ENCODE measurements around the gene TMEM61.

TMEM61 gene

DNA sequence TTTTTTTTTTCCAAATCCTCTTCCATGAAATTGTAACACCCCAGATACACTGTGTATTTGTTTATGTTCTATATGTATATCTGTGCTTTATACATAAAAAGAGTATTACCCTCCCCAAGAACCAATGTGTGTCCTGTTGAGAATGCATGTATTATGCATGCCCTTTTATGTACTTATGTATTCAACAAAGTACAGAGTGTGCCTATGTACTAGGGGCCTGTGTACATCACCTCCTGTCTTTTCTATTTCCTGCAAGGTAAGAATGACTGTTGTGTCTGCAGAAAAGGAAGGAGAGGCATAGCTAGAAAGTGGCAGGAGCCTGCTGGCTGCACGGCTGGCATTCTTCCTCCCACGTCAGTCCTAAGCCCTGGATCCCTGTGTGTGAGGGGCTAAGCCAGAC is 7.0 kb downstream of the TMEM61 start:
- DNase-seq, result no peak

GRCh38 chr1:54987919-54988705 is 7.7 kb downstream of the TMEM61 start:
- DNase-seq, result no peak

DNA sequence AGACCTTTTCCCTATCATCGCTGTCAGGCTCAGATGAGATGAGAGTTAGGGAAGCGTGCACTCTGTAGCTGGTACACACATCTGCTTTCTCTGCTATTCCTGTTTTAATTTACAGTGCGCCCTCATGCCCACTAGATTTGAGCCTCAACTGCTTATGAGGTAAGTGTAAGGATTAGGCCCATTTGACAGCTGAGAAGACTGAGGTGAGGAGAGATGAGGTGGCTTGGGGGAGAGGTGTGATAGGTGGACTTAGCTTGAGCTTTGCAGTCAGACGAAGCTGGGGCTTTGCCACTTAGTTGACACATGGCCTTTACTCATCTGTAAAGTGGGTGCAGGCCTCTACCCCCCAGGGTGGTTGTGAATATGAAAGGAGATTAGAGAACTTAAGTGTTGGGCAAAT is 8.5 kb downstream of the TMEM61 start:
- no peak for DNase-seq

DNA sequence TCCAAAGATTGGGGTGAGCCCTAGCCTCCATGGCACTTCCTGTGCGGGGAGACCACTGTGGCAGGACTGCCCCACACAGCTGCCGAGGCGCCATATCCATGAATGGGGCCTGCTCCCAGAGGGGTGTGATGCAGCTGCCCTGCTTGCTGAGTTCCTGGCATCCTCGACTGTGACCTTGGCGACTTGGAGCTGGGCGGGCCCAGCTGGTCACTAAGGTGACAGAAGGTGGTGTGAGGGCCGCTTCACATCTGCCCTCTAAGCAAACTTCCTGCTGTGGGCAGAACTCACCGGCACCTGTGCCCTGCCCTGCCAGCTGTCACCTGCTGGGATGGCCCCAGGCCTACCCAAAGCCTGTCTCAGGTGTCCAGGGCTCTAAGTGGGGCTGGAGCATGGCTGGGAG is 9.0 kb downstream of the TMEM61 start:
- no peak for DNase-seq

DNA sequence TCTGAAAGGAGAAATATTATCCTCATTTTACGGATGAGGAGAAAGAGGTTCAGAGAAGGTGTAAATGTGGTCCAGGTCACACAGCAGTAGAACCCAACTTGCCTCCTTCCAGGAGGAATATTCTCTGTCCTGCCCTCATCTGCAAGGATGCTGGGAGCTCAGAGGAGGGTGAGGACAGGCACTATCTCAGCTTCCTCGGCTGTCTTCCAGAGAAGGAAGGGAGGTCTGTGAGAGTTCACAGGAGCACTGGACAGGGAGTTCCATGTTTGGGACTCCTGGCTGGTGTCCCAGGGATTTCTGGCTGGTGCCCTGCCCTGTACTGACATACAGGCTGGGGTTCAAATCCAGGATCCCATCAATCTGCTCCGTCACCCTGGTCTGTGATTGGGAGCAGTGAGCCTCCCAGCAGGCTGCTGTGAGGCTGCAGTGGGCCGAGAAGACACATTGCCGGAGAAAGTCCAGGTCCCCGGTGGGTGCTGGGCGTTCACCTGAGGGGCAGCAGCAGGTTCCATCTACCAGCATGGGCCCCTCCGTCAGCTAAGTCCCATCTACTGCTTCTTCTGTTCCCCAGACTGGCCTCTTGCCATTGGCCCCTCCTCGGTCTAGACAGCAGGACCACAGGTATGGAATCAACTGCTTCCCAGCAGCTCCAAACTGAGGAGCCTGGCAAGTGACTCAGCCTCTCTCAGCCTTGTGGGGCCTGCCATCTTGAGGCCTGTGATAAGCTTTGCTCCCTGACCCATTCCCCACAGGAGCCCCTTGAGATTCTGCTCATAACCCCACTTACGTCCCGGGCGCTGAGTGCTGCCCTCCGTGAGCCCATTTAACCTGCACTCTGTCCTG is 9.8 kb downstream of the TMEM61 start:
- no peak for DNase-seq

- no peak for DNase-seq
These were observed 10.5 kb downstream of the TMEM61 start for GRCh38 chr1:54990916-54991315.

GRCh38 chr1:54991939-54992338 is 11.5 kb downstream of the TMEM61 start:
- DNase-seq, result no peak

GRCh38 chr1:54993140-54993539 is 12.7 kb downstream of the TMEM61 start:
- no peak for DNase-seq

- DNase-seq, result no peak
These were observed 14.0 kb downstream of the TMEM61 start for GRCh38 chr1:54994355-54994990.

DNA sequence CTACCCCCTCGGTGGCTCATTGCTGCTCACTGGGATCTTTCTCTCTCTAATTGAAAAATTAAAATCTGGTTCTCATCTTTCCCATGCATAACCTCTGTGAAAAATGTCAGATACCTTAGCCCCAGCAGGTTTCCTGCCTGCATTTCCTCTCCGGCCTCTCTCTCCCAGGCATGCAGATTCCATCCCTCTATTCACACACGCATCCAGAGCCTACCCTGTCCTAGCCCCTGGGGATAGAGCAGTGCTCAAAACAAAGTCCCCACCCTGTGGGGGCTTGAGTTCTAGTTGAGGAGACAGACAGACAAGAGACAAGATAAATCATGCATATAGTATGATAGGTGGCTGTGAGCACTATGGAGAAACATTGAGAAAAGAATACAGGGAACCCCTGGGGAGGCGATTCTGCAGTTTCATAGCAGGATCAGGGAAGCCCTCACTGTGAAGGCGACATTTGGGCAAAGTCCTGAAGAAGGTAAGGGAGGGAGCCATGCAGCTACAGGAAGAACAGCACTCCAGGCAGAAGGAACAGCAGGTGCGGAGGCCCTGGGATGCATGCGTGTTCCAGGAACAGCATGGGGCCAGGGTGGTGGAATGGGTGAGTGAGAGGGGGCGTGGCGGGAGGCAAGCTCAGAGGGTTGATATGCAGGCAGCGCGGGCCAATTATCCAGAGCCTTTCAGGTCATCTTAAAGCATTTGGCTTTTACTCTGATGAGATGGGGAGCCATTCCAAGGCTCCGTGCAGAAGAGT is 14.8 kb downstream of the TMEM61 start:
- no peak for DNase-seq

- no peak for DNase-seq
These were observed 15.4 kb downstream of the TMEM61 start for GRCh38 chr1:54995835-54996234.

GRCh38 chr1:54996359-54996868 is 16.0 kb downstream of the TMEM61 start:
- DNase-seq, result peak; percentile 68

DNA sequence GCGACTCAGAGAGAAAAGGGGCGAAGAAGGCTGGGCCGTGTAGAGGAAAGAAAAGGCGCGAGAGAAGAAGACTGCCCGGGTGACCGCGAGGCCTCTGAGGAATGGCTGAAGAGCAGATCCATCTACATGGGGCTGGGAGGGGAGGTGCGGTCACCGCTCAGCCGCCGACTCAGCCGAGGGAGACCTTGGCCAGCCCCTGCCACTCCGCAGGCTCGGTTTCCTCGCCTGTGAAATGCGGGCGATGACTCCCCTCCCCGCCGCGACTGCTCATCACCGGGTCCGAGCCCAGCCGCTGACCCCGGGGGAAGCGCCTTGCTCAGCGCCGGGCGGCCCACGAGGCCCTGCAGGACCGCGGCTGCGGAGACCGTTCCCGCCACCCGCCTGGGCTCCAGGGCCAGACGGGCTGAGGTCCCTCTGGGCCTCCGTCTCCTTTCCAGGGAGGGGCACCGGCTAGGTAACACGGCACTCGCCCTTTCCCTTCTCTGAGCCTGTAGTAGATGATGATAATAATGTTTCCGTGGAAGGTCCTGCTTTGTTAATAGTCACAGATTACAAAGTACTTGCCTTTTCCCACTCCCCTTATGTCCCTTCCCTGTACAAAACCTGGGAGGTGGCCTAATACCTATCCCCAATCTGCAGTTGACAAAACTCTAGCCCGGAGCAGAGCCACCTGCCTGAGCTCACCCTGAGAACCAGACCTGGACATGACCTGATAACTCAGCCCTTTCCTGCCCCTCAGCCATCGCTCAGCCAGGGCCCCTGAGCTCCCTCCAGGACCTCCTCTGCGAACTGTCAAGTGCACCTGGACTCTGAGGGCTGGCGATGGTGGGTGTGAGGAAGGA is 16.7 kb downstream of the TMEM61 start:
- no peak for DNase-seq

- DNase-seq, result no peak
These were observed 17.2 kb downstream of the TMEM61 start for GRCh38 chr1:54997711-54997986.

- DNase-seq, result no peak
These were observed 17.7 kb downstream of the TMEM61 start for GRCh38 chr1:54998100-54998499.

DNA sequence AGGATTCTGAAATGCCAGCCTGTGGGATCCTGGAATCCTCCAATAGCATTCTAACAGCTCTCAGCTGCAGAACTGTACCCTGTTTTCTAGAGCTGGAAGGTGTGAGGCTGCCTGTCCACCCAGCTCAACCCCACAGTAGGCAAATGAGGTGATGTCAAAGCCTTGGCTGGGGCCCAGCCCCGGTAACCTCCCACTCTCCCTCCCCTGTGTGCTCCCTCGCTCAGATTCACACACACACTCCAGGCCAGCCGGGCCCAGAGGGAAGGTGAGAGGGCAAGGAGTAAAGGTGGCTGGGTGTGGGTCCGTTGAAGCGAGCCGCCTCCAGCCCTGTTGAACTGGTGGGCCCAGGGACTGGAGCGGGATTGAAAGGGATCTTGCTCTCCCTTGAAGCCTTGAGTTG is 18.2 kb downstream of the TMEM61 start, which contains the start of gene BSND:
Gene BSND, plus strand, starts transcription at position 257 of the 400 bp plus-strand sequence. CDS start 254 bp downstream, outside the sequence.
- no peak for DNase-seq

DNA sequence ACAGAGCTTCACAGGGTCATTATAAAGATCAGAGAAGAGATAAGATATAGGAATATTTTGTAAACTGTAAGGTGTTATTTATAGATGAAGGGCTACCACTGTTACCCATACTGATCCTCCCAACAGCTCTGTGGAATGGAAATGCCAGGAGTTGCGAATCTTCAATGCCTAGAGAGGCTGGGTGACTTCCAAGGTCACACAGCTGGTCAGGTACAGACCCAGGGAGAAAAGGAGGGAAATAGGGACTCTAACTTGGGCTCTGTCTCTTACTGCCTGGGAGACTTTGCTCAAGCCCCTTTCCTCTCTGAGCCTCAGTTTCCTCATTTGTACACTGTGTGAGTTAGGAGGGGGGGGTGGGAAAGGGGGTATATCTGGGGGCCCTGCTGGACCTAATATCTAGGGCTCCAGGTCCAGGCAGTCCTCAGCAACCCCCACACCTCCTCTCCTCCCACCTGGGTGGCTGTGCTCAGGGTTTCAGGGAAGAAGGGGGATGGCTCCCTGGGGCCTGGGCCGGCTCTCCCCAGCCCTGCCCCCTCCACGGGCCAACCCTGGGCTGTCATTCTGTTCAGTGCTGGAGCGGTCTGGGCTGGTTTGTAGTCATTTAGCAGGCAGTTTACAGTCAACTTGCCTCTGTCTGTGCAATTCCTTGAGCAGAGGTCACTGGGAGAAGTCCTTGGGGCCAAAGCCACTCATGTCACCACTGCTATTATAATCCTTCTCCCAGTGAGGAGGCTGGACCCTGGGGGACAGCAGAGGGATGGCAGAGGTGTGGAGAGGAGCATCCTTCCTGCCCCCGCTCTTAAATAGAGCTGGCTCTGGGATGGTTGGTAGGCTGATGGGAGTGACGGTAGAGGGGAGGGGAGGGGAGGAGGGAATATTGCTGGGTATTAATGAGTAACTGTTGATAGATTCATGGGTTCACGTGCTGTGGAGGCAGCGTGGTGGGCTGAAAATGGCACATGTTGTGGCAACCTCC is 20.0 kb downstream of the TMEM61 start:
- DNase-seq, result no peak

- DNase-seq, result no peak
These were observed 20.9 kb downstream of the TMEM61 start for GRCh38 chr1:55001311-55001710.

- DNase-seq, result no peak
These were observed 22.3 kb downstream of the TMEM61 start for GRCh38 chr1:55002686-55003085.

DNA sequence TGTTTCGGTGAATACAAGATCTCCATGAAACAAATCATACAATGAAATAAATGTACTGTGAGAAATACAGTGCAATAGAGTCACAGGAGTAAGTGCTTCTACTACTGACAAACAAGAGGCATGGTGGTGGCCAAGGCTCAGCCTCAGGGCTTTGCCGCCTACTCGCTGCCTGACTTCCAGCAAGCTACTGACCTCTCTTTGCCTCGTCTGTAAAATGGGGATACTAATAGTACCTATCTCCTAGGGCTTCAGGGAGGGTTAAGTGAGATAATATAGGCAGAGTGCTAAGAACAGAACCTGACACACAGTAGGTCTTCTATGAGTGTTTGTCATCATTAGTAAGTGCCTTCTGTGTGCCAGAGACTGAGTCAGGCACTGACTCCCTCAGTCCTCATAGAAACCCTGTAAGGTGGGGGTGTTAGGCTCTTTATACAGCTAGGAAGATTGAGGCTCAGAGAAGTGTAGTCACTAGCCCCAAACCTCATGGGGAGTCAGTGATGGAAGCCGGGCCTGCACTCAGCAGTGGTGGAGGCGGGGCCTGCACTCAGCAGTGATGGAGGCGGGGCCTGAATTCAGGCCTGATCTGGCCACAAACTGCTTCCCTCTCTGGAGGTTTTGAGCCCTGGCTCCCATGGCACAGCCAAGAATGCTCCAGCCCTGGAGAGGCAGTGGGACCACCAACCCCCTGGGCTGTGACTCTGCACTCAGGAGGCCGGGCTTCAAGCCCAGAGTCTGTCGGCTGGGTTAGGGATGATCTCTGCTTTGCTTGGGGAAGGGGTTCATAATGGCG is 25.1 kb downstream of the TMEM61 start:
- no peak for DNase-seq
